Measurements from ENCODE around the gene CES2. TPM values are rescaled to one million over a fixed set of nuclear protein-coding genes. Genes with fewer than 3 reads are reported as not detected.
A peak's percentile ranks its signal among the peaks of the same experiment; 100 is the strongest.
"Not testable (repeated sequence)": the region's sequence is repeated elsewhere in the genome, so short reads cannot be mapped to it uniquely, and the experiment has no call there.

Gene CES2
- polyA plus RNA-seq, 3 donors from 2014 or later = 13.8 to 26.2 (median 19.5) TPM

DNA sequence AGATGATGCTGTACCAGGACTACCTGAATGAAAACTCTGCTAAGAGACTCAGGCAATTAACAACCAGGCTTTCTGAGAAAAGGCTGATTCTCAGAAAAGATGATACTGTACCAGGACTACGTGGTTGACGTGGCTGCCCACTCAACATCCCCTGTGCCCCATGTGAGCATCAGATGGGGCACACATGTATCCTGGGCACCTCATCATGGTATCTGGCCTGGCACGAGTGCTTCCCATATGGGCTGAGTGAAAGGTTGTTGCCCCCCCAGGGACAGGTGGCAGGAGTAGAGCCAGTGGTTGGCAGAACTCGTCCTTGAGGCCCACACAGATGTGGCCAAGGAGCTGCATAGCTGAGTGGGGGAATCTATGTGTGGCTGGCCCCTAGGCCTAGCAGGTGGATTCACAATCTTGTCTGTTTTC is 49.6 kb downstream of the CES2 start:
- Mint-ChIP-seq H3K4me3 (peak overlapping the region in 1 of 5 donors; percentile 15), H3K27me3 (ENCODE audit: low read depth in 3 of 3) (peaks cover 0 to 1% (median 0%) of the 10 kb centered on the region in 3 donors), H3K4me1 (no peaks in the 10 kb centered on the region), H3K36me3 (no peaks in the 10 kb centered on the region), H3K27ac (peak overlapping the region in 3 of 6 donors; percentile 37 to 88 (median 69)), H3K9me3 (no peaks in the 10 kb centered on the region)
- no peak for DNase-seq

DNA sequence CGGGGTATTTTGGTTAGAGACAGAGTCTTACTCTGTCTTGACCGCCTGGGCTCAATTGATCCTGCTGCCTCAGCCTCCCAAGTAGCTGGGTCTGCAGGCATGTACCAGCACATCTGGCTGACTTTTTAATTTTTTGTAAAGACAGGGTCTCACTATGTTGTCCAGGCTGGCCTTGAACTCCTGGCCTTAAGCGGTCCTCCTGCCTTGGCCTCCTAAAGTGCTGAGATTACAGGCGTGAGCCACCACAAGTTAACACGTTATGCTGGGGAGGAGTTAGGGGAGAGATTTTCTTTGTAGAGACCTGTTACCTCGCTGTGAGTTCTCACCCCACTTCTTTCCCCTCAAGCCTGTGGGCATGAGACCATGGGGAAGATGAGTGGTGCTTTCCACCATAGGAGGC is 51.2 kb downstream of the CES2 start:
- Mint-ChIP-seq H3K27me3 (ENCODE audit: low read depth in 3 of 3) (peaks cover 0 to 1% (median 0%) of the 10 kb centered on the region in 3 donors), H3K9me3 (no peaks in the 10 kb centered on the region), H3K4me3 (no peak overlapping the region), H3K36me3 (no peaks in the 10 kb centered on the region), H3K27ac (no peak overlapping the region), H3K4me1 (no peaks in the 10 kb centered on the region)
- DNase-seq = no peak

DNA sequence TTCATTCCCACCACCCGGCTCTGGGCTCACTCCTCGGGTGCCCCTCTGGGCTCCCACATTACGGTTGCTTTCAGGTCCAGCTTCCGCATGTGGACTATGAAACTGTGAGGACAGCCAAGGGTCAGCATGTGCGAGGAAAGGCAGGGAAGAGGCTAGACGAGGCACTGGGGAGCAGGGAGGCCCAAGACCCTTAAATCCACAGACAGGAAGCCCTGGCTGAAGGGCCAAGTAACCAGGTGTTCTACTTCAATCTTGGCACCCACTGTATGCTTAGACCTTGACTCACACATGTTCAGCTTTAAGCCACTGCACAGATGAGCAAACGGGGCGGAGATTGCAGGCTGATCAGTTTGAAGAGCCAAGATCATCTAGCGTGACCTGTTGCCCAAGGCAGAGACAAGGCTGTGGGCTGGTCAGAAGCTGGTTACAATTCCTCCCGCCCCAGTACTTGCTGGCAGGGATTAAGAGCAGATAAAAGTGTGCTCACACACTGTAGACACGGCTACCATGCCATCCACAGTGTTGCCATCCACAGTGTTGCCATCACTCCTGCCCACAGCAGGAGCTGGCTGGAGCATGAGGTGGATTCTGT is 53.0 kb downstream of the CES2 start, which contains the start of gene CES4A:
CES4A (plus strand) TSS at position 393 of the 592 bp plus-strand sequence; CDS start at position 577, 184 bp downstream.
- DNase-seq = no peak
- no peak within 1 kb of the TSS for H3K27ac Mint-ChIP-seq
- H3K4me3 Mint-ChIP-seq = no peak within 1 kb of the TSS
- H3K9me3 Mint-ChIP-seq = no peaks in the 10 kb centered on the region
- H3K27me3 Mint-ChIP-seq (ENCODE audit: low read depth in 3 of 3) = peaks cover 0 to 2% (median 1%) of the 10 kb centered on the region in 3 donors
- no peaks in the 10 kb centered on the region for H3K36me3 Mint-ChIP-seq
- H3K4me1 Mint-ChIP-seq = no peaks in the 10 kb centered on the region

DNA sequence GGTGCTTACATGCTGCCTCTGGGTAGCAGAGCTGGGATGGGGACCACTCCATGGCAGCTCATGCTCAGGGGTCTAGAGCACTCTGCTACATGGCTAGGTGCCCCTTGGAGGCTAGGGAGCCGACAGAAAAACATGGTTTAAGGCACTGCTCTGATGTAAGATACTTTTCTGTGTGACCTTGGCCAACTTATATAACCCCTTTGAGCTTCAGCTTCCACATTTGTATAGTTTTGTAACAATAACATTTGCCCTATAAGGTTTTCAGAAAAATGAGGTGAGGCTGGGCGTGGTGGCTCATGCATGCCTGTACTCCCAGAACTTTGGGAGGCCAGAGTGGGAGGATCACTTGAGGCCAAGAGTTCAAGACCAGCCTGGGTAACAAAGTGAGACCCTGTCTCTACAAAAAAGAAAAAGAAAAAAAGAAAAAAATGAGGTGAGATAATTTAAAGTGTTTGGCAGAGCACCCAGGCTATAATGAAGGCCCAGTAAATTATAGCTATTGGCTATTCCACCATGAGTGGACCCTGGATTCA is 56.3 kb downstream of the CES2 start:
- Mint-ChIP-seq H3K36me3 (no peaks in the 10 kb centered on the region), H3K4me1 (no peaks in the 10 kb centered on the region), H3K27me3 (ENCODE audit: low read depth in 3 of 3) (peaks cover 0 to 2% (median 1%) of the 10 kb centered on the region in 3 donors), H3K27ac (no peak overlapping the region), H3K4me3 (no peak overlapping the region), H3K9me3 (no peaks in the 10 kb centered on the region)
- no peak for DNase-seq

DNA sequence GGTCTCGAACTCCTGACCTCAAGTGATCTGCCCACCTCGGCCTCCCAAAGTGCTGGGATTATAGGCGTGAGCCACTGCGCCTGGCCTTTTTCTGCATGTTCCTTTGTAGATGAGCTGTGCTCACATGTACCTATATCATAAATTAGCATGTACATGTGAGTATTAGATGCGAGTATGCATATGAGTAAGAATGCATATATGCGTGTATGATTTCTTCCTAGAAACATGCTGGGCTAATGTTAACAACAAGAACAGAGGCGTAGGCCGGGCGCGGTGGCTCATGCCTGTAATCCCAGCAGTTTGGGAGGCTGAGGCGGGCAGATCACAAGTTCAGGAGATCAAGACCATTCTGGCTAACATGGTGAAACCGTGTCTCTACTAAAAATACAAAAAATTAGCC is 58.2 kb downstream of the CES2 start:
- H3K4me3 Mint-ChIP-seq, H3K4me1 Mint-ChIP-seq, H3K27ac Mint-ChIP-seq: not testable (repeated sequence)

More for the DNA sequence above, 58.2 kb downstream of the CES2 start:
- not testable (repeated sequence) for H3K9me3 Mint-ChIP-seq; H3K36me3 Mint-ChIP-seq; H3K27me3 Mint-ChIP-seq (ENCODE audit: low read depth in 3 of 3); DNase-seq

Other genes starting within 250 kb of the CES2 start
- under 1 TPM in 1 of 3 donors, not detected in 2; 0.19 TPM for gene CMTM4, start 238.8 kb upstream of the CES2 start, polyA plus RNA-seq
- 10 to 100 TPM; 15.3 to 41.1 (median 16.6) TPM for gene DYNC1LI2, start 183.9 kb upstream of the CES2 start, polyA plus RNA-seq
- gene TERB1, start 133.9 kb upstream of the CES2 start, polyA plus RNA-seq = under 1 TPM in 1 of 3 donors, not detected in 2; 0.11 TPM
- 10 to 100 TPM; 67.2 to 73.8 (median 69.8) TPM for gene NAE1, start 104.5 kb upstream of the CES2 start, polyA plus RNA-seq
- under 1 TPM; 0.12 to 0.25 (median 0.17) TPM for gene CA7, start 91.1 kb upstream of the CES2 start, polyA plus RNA-seq
- 1 to 10 TPM in 2 of 3 donors, not detected in 1; 2.2 to 3.1 TPM for gene PDP2, start 55.0 kb upstream of the CES2 start, polyA plus RNA-seq
- gene CDH16, start 16.6 kb upstream of the CES2 start, polyA plus RNA-seq = not detected
- not detected for gene RRAD, start 10.0 kb upstream of the CES2 start, polyA plus RNA-seq
- 100 to 1,000 TPM; 125 to 157 (median 132) TPM for gene CIAO2B, start 1.1 kb upstream of the CES2 start, polyA plus RNA-seq
- gene CES3, start 25.8 kb downstream of the CES2 start, polyA plus RNA-seq = not detected
- 1 to 10 TPM in 1 of 3 donors, under 1 TPM in 1, not detected in 1; 0.98 to 1.6 TPM for gene CES4A, start 53.1 kb downstream of the CES2 start, polyA plus RNA-seq
- gene CBFB, start 93.6 kb downstream of the CES2 start, polyA plus RNA-seq = 100 to 1,000 TPM in 1 of 3 donors, 10 to 100 TPM in 2; 93.5 to 118 (median 95.2) TPM
- gene PHAF1, start 174.4 kb downstream of the CES2 start, polyA plus RNA-seq = 10 to 100 TPM in 2 of 3 donors, 1 to 10 TPM in 1; 5.7 to 15.1 (median 14.4) TPM
- gene B3GNT9, start 215.5 kb downstream of the CES2 start, polyA plus RNA-seq = under 1 TPM in 2 of 3 donors, not detected in 1; 0.13 to 0.18 TPM
- gene TRADD, start 224.4 kb downstream of the CES2 start, polyA plus RNA-seq = 10 to 100 TPM; 44.9 to 53.7 (median 49.4) TPM
- 1 to 10 TPM; 3.8 to 7.4 (median 5.7) TPM for gene FBXL8, start 224.4 kb downstream of the CES2 start, polyA plus RNA-seq
- not detected for gene HSF4, start 229.2 kb downstream of the CES2 start, polyA plus RNA-seq
- gene NOL3, start 235.0 kb downstream of the CES2 start, polyA plus RNA-seq = under 1 TPM in 2 of 3 donors, not detected in 1; 0.18 to 0.47 TPM
- gene MATCAP1, start 248.4 kb downstream of the CES2 start, polyA plus RNA-seq = under 1 TPM in 1 of 3 donors, not detected in 2; 1.00 TPM

All from immature natural killer cell (primary cell).